Peyer's patch (tissue), 4 donors: ENCODE measurements around the gene TMEM132C.

Experiments
- POLR2A ChIP-seq, 2 donors: fragments of 450-650 bp; IDR thresholded peaks; one replicate each; pipeline ENCODE4 v1.5.1; 2017; ENCODE audit warnings: antibody characterized with exemption in 2 of 2, mild to moderate bottlenecking in 2 of 2, moderate library complexity in 2 of 2
- TF ChIP-seq, protein P1 (sequence below), 6 experiments: fragments of 450-650 bp in 4 of 6; fragments of 200-600 bp in 2 of 6; sonication (generic) in 1 of 6; IDR thresholded peaks; one replicate each; pipeline ENCODE4 v1.5.1; 2017 to 2019; ENCODE audit warnings: antibody characterized with exemption in 6 of 6, mild to moderate bottlenecking in 3 of 6, moderate library complexity in 1 of 6

DNA sequence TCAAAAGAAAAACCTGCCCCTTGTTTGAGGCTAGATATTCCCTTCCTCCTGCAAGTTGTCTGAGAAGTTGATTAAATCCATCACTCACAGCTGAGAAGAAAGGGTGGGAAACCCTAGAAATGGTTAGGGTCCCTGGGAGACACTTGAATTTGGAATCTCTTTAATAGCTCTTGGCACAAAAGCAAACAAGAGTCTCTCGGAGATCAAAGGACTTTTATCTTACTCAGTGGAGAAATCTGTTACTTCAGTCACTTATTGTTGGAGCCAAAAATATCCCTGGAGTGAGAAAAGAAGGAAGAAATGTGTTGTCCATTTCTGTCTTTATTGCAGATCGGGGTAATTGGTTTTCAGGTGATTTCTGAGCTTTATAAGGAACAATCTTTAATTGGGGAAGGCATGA lies 47.0 kb downstream of the TMEM132C start:
- TF ChIP-seq, protein P1, sequence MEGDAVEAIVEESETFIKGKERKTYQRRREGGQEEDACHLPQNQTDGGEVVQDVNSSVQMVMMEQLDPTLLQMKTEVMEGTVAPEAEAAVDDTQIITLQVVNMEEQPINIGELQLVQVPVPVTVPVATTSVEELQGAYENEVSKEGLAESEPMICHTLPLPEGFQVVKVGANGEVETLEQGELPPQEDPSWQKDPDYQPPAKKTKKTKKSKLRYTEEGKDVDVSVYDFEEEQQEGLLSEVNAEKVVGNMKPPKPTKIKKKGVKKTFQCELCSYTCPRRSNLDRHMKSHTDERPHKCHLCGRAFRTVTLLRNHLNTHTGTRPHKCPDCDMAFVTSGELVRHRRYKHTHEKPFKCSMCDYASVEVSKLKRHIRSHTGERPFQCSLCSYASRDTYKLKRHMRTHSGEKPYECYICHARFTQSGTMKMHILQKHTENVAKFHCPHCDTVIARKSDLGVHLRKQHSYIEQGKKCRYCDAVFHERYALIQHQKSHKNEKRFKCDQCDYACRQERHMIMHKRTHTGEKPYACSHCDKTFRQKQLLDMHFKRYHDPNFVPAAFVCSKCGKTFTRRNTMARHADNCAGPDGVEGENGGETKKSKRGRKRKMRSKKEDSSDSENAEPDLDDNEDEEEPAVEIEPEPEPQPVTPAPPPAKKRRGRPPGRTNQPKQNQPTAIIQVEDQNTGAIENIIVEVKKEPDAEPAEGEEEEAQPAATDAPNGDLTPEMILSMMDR (IDR thresholded peaks at IDR 0.05), result no peak
- TF ChIP-seq POLR2A (IDR thresholded peaks at IDR 0.05), result no peak
